SHP77 treated with DMSO at 0.1 percent for 48 hours (cell line): ENCODE data around the gene VCPKMT.

Experiments
- DNase-seq: peaks from one replicate; lab custom pipeline; 2025; lab: John Stamatoyannopoulos, UW

VCPKMT gene

DNA sequence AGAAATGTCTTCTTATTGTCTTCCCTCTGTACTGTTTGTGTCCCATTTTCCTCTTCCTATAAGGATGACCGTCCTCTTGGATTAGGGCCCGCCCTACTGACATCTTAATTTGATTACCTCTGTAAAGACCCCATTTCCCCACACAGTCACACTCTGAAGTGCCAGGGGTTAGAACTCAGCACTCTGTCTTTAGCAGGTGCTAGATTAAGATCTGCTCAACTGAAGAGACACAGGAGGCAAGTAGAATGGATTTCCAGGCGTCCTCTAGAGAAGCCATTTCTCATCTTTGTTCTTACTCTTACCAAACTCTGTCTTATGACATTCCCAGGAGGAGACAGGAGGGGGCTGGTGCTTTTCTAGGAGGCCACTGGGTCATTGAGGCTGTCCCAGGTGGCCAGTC lies 50.8 kb downstream of the VCPKMT start:
- DNase-seq, result no peak

DNA sequence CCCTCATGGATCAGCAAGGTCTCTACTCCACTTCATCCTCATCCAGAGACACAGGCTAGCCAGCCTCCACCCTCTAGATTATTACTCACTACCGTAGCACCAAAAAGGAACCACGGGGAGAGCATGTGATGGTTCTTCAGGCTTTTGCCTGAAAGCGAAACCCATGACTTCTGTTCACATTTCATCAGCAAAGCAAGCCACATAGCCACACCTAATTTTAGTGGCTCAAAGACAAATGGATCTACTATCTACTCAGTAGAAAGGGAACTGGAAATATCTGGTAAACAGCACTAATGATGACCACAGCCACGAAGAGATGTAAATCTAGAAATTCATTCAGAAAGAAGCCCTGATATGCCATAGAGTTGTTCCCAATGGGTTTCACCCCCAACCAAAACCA lies 51.4 kb downstream of the VCPKMT start:
- DNase-seq, result no peak

- no peak for DNase-seq
Measured at GRCh38 chr14:50063876-50064420, 52.4 kb downstream of the VCPKMT start.

DNA sequence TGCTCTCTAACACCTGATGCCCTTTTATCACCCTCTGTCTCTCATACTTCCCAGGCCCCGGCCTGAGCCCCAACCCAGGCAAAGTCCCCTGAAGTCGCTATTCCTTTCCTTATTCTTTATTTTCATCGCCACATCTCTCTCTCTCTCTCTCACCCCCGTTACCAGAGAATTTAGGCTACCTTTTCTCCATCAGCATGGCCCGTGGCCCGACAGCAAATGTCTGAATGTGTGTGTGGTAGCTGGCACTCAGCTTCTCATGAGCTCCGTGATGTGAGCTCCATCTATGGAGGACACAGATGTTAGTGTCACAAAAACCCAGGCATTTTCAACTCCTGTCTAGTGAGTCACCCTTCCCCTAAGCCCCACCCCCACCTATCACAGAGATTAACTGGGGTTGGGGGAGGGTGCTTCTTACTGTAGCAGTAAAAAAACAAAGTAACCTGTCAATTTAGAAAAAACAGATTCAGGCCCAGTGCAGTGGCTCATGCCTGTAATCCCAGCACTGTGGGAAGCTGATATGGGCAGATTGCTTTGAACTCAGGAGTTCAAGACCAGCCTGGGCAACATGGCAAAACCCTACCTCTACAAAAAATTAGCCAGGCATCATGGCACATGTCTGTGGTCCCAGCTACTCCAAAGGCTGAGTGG lies 53.8 kb downstream of the VCPKMT start:
- peak; percentile 48 for DNase-seq

GRCh38 chr14:50061664-50062437 lies 54.5 kb downstream of the VCPKMT start:
- DNase-seq, result peak; percentile 63

GRCh38 chr14:50060871-50061663 lies 55.3 kb downstream of the VCPKMT start:
- DNase-seq, result peak; percentile 42

- DNase-seq, result peak; percentile 67
Measured at GRCh38 chr14:50059763-50060616, 56.4 kb downstream of the VCPKMT start.
